Measurements from ENCODE around the gene ZNF581.

Gene ZNF581

DNA sequence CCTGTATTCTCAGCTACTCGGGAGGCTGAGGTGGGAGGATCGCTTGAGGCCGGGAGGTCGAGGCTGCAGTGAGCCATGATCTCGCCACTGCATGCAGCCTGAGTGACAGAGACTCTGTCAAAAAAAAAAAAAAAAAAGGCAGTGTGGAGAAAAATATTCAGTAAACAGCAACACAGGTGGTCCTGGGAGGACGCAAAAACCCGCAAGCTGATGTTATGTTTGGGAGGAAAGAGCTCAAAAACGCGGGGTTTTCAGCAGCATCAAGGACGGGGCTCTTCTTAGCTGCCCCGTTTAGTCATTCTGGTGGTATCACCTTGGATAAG is 18.5 kb upstream of the ZNF581 start:
- in situ Hi-C loops (cut with HindIII; ENCODE audit: low sequenced_read_pairs) = no loop called here
- peak overlapping the region; percentile 70 for H3K4me3 ChIP-seq (ENCODE audit: low read depth, low read length)
- no peak for TF ChIP-seq CTCF (IDR thresholded peaks at IDR 0.05; ENCODE audit: low read depth, low read length)
- no peak for DNase-seq (ENCODE audit: low read depth, low spot score)

- no peak for TF ChIP-seq CTCF (IDR thresholded peaks at IDR 0.05; ENCODE audit: low read depth, low read length)
- no peak overlapping the region for H3K4me3 ChIP-seq (ENCODE audit: low read depth, low read length)
- in situ Hi-C loops (cut with HindIII; ENCODE audit: low sequenced_read_pairs) = no loop called here
- DNase-seq (ENCODE audit: low read depth, low spot score) = no peak
Measured at GRCh38 chr19:55626350-55626749, 17.1 kb upstream of the ZNF581 start.

DNA sequence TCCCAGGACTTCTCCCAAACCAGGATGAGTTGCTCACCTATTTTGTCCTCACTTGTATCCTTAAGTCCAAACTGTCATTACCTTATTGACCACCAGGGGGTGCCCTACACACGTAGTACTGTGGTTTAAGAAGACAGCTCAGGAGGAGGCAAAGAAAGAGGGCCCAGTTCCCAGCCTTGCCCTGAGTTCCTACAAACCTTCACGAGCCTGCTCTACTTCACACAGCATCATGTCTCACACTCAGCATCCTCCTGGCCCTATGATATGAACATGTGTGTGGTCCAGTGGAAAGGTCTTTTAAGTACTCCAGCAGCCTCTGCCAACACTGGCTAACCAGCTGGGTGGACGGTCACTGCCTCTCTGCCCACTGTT is 11.0 kb upstream of the ZNF581 start:
- no peak overlapping the region for H3K4me3 ChIP-seq (ENCODE audit: low read depth, low read length)
- peak; percentile 85 for TF ChIP-seq CTCF (IDR thresholded peaks at IDR 0.05; ENCODE audit: low read depth, low read length)
- DNase-seq (ENCODE audit: low read depth, low spot score) = peak; percentile 96
- in situ Hi-C loops (cut with HindIII; ENCODE audit: low sequenced_read_pairs) = no loop called here

- H3K4me3 ChIP-seq (ENCODE audit: low read depth, low read length) = no peak overlapping the region
- no peak for DNase-seq (ENCODE audit: low read depth, low spot score)
- in situ Hi-C loops (cut with HindIII; ENCODE audit: low sequenced_read_pairs) = no loop called here
- TF ChIP-seq CTCF (IDR thresholded peaks at IDR 0.05; ENCODE audit: low read depth, low read length) = no peak
Measured at GRCh38 chr19:55633861-55634260, 9.6 kb upstream of the ZNF581 start.

DNA sequence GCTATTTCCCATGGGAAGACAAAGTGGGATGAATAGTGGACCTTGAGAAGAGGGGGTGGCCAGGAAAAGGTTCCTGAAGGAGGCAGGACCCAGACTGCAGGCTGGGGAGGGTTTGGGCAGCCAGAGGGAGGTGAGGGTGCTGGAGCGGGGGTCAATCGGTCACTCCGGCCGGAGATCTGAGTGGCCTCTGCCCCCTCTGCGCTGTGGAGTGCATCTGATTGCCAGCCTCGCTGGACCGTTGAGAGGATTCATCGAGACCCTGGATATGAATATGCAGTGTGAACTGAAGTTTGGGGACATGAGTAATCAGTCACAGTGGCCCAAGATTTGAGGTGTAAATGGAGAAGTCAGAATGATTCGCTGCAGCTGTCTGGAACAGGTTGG is 8.1 kb upstream of the ZNF581 start:
- no peak for TF ChIP-seq CTCF (IDR thresholded peaks at IDR 0.05; ENCODE audit: low read depth, low read length)
- in situ Hi-C loops (cut with HindIII; ENCODE audit: low sequenced_read_pairs) = no loop called here
- H3K4me3 ChIP-seq (ENCODE audit: low read depth, low read length) = peak overlapping the region; percentile 84
- no peak for DNase-seq (ENCODE audit: low read depth, low spot score)

DNA sequence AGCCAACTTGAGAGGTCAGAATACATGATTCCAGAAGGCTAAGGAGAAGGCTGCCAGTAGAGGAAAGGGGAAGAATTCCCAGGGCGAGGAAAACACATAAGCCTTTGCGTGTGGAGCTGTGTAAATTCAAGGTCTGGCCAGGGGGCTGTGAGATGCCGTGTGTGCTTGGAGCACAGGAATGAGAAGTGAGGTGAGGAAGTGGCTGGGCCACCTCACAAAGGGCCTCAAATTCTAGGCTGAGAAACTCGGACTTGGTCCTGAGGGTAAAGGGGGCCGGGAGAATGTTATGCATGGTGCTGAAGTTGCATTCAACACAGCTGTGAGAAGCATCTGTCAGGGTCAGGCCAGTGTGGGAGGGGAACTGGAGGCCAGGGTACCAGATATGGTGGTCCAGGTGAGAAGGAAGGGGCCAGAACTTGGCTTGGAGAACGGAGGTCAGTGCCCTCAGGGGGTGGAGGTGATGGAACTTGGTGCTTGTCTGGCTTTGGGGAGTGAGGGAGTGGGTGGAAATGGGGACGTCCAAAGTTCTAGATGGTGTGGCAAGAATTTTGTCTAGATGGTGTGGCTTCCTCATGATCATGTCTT is 7.5 kb upstream of the ZNF581 start:
- H3K4me3 ChIP-seq (ENCODE audit: low read depth, low read length) = peak overlapping the region; percentile 84
- TF ChIP-seq CTCF (IDR thresholded peaks at IDR 0.05; ENCODE audit: low read depth, low read length) = no peak
- no peak for DNase-seq (ENCODE audit: low read depth, low spot score)
- in situ Hi-C loops (cut with HindIII; ENCODE audit: low sequenced_read_pairs) = no loop called here

GRCh38 chr19:55636723-55637122 is 6.7 kb upstream of the ZNF581 start:
- no peak overlapping the region for H3K4me3 ChIP-seq (ENCODE audit: low read depth, low read length)
- TF ChIP-seq CTCF (IDR thresholded peaks at IDR 0.05; ENCODE audit: low read depth, low read length) = no peak
- in situ Hi-C loops (cut with HindIII; ENCODE audit: low sequenced_read_pairs) = no loop called here
- no peak for DNase-seq (ENCODE audit: low read depth, low spot score)
